ENCODE data around the gene ARHGEF4.
"Not testable (repeated sequence)": the region's sequence is repeated elsewhere in the genome, so short reads cannot be mapped to it uniquely, and the experiment has no call there.

The ARHGEF4 gene

GRCh38 chr2:130883496-130883895 lies 46.8 kb downstream of the ARHGEF4 start:
- no peak for DNase-seq (ENCODE audit: low spot score)

DNA sequence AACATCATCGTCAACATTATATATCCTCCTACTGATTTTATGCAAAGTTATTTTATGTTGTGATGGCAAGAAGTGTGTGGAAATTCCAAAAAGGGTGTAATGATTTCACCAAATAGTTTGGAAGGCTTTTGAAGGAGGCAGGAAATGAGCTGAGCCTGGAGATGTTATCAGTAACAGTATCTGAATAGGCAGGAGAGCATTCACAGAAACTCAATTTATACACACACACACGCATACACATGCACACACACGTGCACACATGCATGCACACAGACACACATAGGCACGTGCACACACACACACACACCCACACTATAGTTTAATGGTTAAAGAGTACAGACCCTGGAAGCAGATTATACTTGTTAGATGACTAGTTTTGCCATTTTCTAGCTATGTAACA lies 47.3 kb downstream of the ARHGEF4 start:
- no peak for DNase-seq (ENCODE audit: low spot score)

DNA sequence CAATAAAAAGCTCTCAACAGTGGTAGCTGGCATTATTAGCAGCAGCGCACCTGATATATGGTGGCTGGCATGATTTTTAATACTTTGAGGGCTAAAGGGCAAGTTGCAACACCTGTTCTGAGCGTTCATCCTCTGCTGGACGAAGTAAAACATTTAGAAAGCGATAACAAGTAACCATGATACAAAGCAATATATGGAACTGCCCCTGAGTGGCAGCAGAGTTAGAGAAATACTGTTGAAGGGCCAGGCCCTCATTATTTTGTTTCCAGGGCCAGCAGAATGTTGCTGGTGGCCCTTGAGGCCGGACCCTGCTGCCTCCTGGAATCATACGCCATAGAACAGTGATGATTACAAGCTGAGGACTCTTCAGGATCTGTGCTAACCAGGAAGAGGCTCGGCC lies 47.8 kb downstream of the ARHGEF4 start:
- DNase-seq (ENCODE audit: low spot score): no peak

DNA sequence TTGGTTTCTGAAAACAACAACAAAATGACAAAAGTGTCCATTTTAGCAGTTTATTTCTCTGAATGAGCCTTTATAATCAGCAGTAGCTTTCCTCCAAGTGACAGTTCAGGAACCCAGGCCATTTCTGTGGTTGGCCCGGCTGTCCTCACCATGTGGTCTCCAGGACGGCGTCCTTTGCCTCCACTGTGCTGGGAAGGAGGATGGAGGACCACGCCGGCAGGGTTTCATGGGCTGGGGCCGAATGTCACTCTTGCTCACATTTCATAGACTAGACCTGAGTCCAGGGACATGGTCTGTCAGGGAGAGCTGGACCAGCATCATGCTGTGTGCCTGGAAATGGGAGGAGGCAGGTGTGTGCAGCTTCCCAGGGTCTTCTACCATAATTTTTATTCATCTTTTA lies 50.9 kb downstream of the ARHGEF4 start:
- DNase-seq (ENCODE audit: low spot score): no peak

DNA sequence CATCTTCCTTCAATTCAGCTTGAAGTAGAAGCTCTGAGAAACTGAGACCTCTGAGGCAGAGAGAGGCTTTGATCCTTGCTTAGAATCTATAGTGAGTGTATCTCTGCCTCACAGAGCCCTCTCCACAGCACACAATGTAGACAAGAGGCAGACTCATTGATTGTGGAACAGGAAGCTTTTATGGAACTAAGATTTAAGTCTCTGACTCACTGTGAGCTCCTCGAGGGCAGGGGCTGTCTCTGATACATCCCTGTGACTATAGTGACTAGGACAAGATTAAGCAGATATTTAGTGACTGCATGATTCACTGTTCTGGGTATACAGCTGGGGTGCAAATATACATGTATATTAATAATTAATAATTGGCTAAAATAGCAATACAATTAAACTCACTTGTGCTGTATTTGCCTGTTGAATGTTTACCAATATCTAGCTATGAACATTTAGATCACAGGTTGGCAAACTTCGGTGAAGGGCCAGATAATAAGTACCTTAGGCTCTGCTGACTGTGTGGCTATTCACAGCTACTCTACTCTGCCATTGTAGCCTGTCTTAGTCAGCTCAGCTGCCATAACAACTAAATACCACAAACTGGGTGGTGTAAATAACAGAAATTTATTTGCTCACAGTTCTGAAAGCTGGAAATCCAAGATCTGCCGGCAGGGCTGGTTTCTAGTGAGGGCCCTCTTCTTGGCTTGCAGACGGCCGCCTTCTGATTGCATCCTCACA lies 54.4 kb downstream of the ARHGEF4 start:
- DNase-seq (ENCODE audit: low spot score): no peak

- DNase-seq (ENCODE audit: low spot score): no peak
Measured at GRCh38 chr2:130891966-130892365, 55.3 kb downstream of the ARHGEF4 start.

DNA sequence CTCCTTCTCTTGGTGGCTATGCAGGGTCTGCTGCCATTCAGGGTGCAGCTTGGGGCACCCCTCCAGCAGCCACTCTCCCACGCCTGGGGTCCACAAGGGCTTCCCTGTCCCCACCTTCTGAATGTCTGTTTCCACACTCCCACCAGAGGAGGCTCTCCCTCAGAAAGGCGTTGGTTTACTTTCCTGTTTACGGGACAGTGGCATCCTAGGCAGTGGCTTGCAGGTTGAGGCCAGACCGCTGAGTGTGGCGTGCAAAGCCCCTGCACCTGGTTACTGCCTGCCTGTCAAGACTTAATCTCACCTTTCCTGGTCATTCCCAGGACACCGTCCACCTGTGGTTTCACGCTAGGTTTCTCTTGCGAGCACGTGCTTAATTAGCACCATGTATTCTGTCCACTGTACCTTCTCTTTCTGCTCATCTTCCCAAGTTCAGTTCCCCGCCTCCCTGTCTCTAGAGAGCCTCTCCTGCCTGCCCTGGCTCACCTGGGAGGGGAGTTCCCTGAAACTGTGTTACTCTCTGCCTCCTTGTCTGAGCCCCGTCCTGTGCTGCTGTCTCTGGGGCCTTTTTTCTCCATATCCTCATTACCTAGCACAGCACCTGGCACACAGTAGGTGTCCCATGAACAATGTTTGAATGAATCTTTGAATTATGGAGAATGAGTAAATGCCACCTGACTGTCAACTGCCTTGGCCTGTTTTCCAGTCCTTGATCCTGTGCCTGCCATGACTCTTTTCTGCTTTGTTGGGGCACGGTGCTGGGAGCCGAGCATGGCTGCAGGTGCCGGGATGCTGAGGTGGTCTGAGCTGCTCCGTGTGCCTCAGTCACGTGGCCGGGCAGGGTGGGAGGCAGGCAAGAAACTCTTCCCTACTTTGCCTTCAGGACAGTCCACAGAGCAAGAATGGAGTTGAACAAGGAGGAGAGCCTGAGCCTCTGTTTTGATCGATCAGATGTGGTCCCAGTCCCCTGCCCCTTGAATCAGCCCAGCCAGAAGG lies 56.4 kb downstream of the ARHGEF4 start:
- DNase-seq (ENCODE audit: low spot score): no peak

- DNase-seq (ENCODE audit: low spot score): no peak
Measured at GRCh38 chr2:130894326-130894942, 57.7 kb downstream of the ARHGEF4 start.

DNA sequence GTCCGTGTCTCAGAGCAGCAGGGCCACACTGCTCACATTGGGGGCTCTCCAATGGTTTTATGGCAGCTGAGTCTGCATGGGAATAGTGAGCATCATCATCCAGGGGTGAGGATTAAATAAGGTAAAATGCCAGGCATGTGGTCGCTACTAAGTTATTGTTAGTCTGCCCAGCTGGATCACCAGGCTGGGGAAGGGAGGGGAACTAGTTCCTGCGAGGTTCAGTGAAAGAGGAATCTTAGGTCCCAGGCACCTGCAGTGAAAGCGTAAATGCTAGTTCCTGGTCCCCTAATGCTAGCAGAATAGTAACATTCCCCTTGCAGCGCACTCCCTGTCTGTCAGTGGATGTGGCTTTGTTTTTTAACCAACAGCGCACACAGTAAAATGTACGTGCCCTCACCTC lies 60.1 kb downstream of the ARHGEF4 start:
- no peak for DNase-seq (ENCODE audit: low spot score)

- no peak for DNase-seq (ENCODE audit: low spot score)
Measured at GRCh38 chr2:130898553-130898952, 61.8 kb downstream of the ARHGEF4 start.

DNA sequence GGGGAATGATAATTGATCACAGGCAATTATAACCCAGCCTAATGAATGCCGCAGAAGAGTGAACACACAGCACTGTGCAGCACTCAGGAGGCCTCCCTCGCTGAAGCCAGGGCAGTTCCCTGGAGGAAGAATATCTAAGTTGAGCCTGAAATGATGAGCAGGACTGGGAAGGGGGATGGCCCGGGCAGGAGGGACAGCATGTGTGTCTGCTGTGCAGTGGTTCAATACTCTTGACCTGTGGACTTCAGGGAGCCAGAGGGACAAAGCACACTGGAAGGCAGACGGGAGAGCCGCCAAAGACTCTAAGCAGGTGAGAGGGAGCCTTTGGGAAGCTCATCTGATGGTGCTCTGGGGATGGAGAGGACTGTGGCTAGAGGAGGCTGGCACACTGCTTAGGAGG lies 62.6 kb downstream of the ARHGEF4 start:
- DNase-seq (ENCODE audit: low spot score): no peak

- DNase-seq (ENCODE audit: low spot score): no peak
Measured at GRCh38 chr2:130901061-130901460, 64.3 kb downstream of the ARHGEF4 start.

DNA sequence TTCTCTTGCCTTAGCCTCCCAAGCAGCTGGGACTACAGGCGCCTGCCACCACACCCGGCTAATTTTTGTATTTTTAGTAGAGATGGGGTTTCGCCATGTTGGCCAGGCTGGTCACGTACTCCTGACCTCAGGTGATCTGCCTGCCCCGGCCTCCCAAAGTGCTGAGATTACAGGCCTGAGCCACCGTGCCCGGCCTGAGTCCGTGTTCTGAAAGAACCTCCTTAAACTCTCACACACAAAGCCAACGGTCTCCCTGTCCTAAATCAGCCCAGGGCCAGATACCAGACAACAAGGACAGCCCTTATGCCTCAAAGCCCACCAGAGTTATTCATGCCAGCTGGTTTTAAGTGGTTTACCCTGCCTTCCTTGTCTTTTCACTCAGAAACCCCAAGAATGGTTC lies 64.9 kb downstream of the ARHGEF4 start:
- not testable (repeated sequence) for DNase-seq (ENCODE audit: low spot score)

DNA sequence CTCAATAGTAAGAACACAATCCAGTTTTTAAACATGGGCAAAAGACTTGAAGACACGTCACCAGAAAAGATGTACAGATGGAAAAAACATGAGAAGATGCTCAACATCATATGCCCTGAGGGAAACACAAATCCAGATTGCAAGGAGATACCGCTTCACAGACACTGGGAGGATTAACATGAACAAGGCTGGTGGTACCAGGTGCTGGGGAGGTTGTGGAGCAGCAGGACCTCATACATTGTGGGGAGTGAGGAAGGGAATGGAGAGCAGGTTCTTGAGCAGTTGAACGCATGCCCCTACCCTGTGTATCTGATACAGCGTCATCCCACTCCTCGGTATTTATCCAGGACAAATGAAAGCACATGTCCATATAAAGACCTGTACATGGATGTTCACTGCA lies 72.1 kb downstream of the ARHGEF4 start:
- DNase-seq (ENCODE audit: low spot score): no peak

GRCh38 chr2:130910931-130911330 lies 74.2 kb downstream of the ARHGEF4 start:
- DNase-seq (ENCODE audit: low spot score): no peak

DNA sequence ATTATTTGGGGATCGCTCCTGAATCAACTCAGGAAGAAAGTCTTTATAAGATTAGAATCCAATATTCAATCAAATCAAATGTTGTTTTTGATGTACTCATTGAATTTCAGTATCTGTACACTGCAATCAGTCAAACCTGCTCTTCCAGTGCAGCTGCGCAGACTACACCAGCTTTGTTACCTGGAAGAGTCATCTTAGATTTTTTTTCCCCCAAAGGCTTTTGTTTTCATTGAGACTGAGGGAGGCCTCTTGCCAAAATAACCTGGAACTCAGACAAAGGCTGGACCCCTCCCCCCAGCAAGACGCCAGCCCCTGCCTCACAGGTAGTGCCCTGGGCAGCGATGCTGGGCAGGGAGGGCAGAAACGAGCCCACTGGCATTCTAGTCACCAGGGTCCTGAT lies 74.8 kb downstream of the ARHGEF4 start:
- DNase-seq (ENCODE audit: low spot score): no peak

DNA sequence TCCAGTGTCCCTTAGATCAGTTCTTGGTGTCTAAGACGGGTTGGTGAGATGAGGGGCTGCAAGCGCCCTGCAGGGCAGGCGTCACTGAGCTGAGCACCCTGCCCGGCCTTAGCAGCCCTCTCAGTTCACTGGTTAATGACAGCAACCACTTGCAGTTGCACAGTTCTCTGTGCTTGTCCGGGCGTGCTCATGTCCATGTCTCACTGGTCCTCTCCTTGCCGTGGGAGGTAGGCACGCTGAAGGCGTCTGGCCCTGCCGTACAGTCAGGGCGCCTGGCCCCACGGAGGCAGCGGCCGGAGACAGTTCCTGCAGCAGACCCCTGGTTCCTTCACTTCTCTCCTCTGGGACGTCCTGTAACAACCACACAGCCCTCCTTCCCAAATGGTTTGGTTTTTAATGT lies 75.3 kb downstream of the ARHGEF4 start:
- DNase-seq (ENCODE audit: low spot score): no peak

- no peak for DNase-seq (ENCODE audit: low spot score)
Measured at GRCh38 chr2:130912471-130912870, 75.8 kb downstream of the ARHGEF4 start.

GRCh38 chr2:130913891-130914290 lies 77.2 kb downstream of the ARHGEF4 start:
- DNase-seq (ENCODE audit: low spot score): no peak

DNA sequence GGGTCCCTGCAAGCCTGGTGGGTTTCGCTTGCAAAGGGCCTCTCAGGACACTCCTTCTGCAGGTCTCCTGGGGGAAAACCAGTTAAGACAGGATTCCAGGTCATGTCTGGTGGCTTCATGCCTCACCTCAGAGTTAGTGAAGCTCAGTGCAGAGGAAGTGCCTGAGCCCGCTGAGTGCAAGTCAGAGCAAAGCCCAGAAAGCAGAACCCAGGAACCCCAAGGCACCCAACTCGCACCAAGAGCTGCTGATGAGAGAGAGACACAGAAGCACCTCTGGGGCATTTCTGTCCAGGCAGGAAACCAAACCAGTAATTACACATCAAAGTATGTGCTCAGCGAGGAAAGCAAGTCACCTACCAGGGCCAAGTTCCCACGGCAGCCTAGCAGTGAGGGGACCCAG lies 78.4 kb downstream of the ARHGEF4 start:
- DNase-seq (ENCODE audit: low spot score): no peak

DNA sequence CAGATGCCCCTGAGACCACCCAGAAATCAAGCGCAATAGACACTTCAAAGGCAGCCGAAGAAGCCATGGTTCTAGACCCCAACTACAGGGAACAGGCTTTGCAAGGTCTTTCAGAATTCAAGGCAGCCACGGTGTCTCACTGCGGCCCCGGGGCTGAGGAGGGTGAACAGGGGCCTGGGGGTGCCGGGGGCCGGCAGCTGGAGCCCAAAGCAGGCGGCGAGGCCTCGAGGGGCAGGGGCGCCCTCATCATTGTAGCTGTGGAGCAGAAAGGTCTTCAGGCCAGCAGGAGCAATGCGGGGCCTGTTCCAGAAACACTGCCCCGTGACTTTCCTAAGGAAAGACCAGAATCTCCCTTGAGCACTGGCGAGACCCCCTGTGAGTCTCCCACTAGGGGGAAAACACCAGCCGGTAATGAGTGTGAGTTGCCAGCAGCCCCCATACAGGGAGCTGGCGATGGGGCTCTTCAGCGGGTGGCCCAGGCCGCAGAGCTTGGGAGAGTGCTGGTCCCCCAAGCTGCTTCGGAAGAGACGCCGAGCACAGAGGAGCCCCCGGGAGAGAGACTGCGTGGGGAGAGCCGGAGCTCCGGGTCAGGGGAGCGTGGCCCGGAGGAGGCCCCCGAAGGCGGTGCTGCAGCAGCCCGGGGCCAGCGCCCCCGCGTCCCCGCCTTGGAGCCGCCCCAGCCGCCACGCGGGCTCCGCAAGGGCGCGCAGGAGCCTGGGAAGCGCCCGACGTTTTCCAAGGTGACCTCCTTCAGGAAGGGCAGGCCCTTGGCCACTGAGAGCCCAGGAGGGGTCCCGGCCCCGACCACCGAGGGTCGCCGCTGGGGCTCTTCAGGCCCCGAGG lies 79.1 kb downstream of the ARHGEF4 start:
- no peak for DNase-seq (ENCODE audit: low spot score)

GRCh38 chr2:130916438-130916705 lies 79.7 kb downstream of the ARHGEF4 start:
- no peak for DNase-seq (ENCODE audit: low spot score)
